Right lobe of liver (tissue), 4 donors: ENCODE data around the gene BEGAIN.

Experiments
- CTCF ChIP-seq, 4 donors: fragments of 200-600 bp in 3 of 4; fragments of 450-650 bp in 1 of 4; IDR thresholded peaks; one replicate each; pipeline versions ENCODE4 v1.5.1 to v1.8.0; 2016 to 2022; ENCODE audit warnings: antibody characterized with exemption in 4 of 4, mild to moderate bottlenecking in 2 of 4
- POLR2A ChIP-seq: fragments of 450-650 bp; IDR thresholded peaks from one replicate; pipeline ENCODE4 v1.6.1; 2017; ENCODE audit warnings: antibody characterized with exemption, mild to moderate bottlenecking
- donor health status: DM: no; HTN: no; CAD: no.
- donor health status: DM: no; HTN: no; CAD: no.
- donor health status: DM: no; HTN: yes; CAD: no.

GRCh38 chr14:100560471-100560870 lies 26.7 kb downstream of the BEGAIN start:
- TF ChIP-seq CTCF (IDR thresholded peaks at IDR 0.05) (no peak), POLR2A (no peak)
